DOHH2 (cell line): ENCODE results near the gene GGT6.
"Not testable (repeated sequence)": the region's sequence is repeated elsewhere in the genome, so short reads cannot be mapped to it uniquely, and the experiment has no call there.

Experiments used
- H3F3A ChIP-seq: fragments of 200-600 bp; sonication (generic), shearing (Covaris generic); 2 replicates; pipeline ENCODE4 v1.6.0; 2016; ENCODE audit warnings: antibody characterized with exemption, mild to moderate bottlenecking; ENCODE audit not compliant: control insufficient read depth, insufficient read depth
- H3K27ac ChIP-seq: fragments of 200-600 bp; sonication (generic); 2 replicates; pipeline ENCODE4 v1.5.1; 2014; ENCODE audit warnings: low read depth, mild to moderate bottlenecking, low read length, moderate library complexity
- H3K27me3 ChIP-seq: fragments of 200-600 bp; sonication (generic); 2 replicates; pipeline ENCODE4 v1.6.1; 2014; ENCODE audit warnings: mild to moderate bottlenecking, low read length, mixed read lengths; ENCODE audit not compliant: control insufficient read depth
- H3K36me3 ChIP-seq: fragments of 200-600 bp; sonication (generic); 2 replicates; pipeline ENCODE4 v1.6.1; 2014; ENCODE audit warnings: mild to moderate bottlenecking, low read length, moderate library complexity, mixed read lengths; ENCODE audit not compliant: control insufficient read depth
- H3K4me1 ChIP-seq: fragments of 200-600 bp; sonication (generic); 2 replicates; pipeline ENCODE4 v1.6.1; 2014; ENCODE audit warnings: mild to moderate bottlenecking, low read length, mixed read lengths; ENCODE audit not compliant: control insufficient read depth
- H3K4me2 ChIP-seq: fragments of 200-600 bp; sonication (generic); 2 replicates; pipeline ENCODE4 v1.6.0; 2014; ENCODE audit warnings: mild to moderate bottlenecking, low read length, moderate library complexity
- H3K4me3 ChIP-seq: fragments of 200-600 bp; sonication (generic); 2 replicates; pipeline ENCODE4 v1.5.1; 2014; ENCODE audit warnings: mild to moderate bottlenecking, low read length, mixed read lengths
- H3K79me2 ChIP-seq: fragments of 200-600 bp; sonication (generic); 2 replicates; pipeline ENCODE4 v1.6.1; 2014; ENCODE audit warnings: mild to moderate bottlenecking, low read length, mixed read lengths; ENCODE audit not compliant: control insufficient read depth
- H3K9me2 ChIP-seq: fragments of 200-600 bp; sonication (generic); replicated peaks from 2 replicates; pipeline ENCODE4 v1.6.1; 2014; ENCODE audit warnings: mild to moderate bottlenecking, low read length, mixed read lengths; ENCODE audit not compliant: control insufficient read depth
- H3K9me3 ChIP-seq: fragments of 200-600 bp; sonication (generic); 2 replicates; pipeline ENCODE4 v1.6.1; 2014; ENCODE audit warnings: antibody characterized with exemption, low read length, mixed read lengths; ENCODE audit not compliant: control insufficient read depth, insufficient read depth
- H4K20me1 ChIP-seq: fragments of 200-600 bp; sonication (generic); 2 replicates; pipeline ENCODE4 v1.6.0; 2014; ENCODE audit warnings: low read depth, mild to moderate bottlenecking, antibody characterized with exemption, low read length, moderate library complexity; ENCODE audit not compliant: control insufficient read depth, insufficient read depth
- EZH2phosphoT487 ChIP-seq: fragments of 200-600 bp; sonication (generic); IDR thresholded peaks from 2 replicates; pipeline ENCODE4 v1.6.1; 2017; ENCODE audit warnings: borderline replicate concordance, mild to moderate bottlenecking, antibody characterized with exemption, low read length, moderate library complexity, mixed read lengths
- TF ChIP-seq, protein P1 (sequence below): fragments of 200-600 bp; sonication (generic); IDR thresholded peaks from one replicate; pipeline ENCODE4 v1.5.1; 2014; ENCODE audit warnings: antibody characterized with exemption, mild to moderate bottlenecking, low read depth, low read length; ENCODE audit not compliant: poor library complexity, severe bottlenecking

The GGT6 gene

DNA sequence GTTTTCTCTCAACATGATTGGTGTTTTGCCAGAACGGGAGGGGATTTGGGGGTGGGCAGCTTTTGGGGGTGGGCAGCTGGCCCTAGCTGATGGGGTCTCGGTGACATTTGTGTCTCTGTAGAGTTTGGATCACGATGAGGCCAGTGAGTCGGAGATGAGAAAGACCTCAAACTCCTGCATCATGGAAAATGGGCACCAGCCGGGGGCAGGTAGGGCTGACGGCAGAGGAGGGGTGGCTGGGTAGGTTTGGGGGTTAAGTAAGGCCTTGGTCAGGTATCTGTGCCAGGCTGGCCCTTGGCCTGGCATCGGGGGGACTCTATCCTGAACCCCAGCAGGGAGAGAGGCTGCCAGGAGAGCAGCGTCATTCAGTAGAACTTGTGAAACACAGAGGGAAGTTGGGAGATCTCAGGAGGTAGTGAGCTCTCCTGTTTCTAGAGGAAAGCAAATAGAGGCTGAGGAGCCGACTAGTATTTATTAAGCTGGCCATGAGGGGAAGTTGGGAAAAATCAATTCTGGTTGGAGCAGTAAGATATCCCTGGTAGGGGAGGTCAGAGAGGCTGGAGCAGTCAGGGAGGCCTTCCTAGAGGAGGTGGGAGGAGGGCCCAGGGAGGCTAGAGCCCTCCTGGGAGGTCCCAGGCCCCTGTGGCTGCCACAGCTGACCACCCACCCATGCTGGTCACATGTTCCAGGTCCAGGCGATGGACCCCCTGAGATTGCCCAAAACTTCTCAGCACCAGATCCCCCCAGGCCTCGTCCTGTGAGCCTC lies 32.0 kb upstream of the GGT6 start:
- Histone ChIP-seq H3K9me3 (no peaks in the 10 kb centered on the region), H3K4me2 (no peak overlapping the region), H4K20me1 (no peaks in the 10 kb centered on the region), H3K36me3 (no peaks in the 10 kb centered on the region), H3K79me2 (no peaks in the 10 kb centered on the region), H3K4me3 (no peak overlapping the region), H3K4me1 (0 out of 2 replicates have a peak, but pooled peaks cover 4% of the 10 kb centered on the region), H3K9me2 (no peaks in the 10 kb centered on the region), H3K27ac (no peak overlapping the region), H3F3A (no peaks in the 10 kb centered on the region), H3K27me3 (peaks cover 10% of the 10 kb centered on the region; the same call in 1 of the 2 replicates)
- no peak for TF ChIP-seq EZH2phosphoT487
- TF ChIP-seq, protein P1, sequence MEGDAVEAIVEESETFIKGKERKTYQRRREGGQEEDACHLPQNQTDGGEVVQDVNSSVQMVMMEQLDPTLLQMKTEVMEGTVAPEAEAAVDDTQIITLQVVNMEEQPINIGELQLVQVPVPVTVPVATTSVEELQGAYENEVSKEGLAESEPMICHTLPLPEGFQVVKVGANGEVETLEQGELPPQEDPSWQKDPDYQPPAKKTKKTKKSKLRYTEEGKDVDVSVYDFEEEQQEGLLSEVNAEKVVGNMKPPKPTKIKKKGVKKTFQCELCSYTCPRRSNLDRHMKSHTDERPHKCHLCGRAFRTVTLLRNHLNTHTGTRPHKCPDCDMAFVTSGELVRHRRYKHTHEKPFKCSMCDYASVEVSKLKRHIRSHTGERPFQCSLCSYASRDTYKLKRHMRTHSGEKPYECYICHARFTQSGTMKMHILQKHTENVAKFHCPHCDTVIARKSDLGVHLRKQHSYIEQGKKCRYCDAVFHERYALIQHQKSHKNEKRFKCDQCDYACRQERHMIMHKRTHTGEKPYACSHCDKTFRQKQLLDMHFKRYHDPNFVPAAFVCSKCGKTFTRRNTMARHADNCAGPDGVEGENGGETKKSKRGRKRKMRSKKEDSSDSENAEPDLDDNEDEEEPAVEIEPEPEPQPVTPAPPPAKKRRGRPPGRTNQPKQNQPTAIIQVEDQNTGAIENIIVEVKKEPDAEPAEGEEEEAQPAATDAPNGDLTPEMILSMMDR, result no peak

DNA sequence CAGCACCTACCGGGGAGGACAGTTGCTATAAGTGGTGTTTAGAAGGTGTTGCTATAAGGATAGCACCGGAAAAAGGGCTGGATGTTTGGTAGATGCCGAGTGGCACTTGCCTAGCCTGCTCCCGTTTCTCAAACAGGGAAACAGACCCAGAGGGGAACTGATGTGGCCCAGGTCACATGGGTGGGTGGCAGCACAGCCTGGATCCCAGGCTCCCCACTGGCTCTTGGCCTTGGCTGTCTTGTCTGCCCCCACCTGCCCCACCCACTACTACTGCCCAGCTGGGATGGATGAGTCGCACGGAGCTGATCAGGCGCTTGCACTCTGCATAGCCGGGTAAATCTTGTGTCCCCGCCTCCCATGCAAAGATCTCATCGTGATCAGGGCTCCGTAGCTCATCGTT lies 31.2 kb upstream of the GGT6 start:
- Histone ChIP-seq H3K4me2 (no peak overlapping the region), H3K27ac (no peak overlapping the region)
- TF ChIP-seq EZH2phosphoT487, result no peak
- TF ChIP-seq, protein P1, result no peak

DNA sequence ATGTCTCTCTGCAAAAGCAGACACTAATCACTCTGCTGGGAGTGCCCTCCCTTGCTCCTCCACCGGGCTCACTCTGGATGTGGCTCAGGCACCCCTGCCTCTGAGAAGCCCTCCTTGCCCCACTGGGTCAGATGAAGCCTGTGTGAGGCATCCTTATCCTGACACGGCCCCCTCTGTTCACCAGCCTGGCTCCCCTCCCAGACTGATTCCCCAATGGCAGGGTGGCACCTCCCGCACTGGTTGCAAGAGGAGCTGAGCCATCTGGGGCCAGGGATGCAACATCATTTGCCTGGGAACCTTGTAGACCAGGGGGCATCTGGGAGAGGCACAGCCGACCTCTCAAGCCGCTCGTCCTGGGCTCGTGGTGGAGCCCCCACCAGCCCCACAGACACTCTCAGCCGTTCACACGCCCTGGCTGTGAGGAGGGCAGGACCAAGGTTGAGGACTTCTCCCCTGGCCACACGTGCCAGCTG lies 30.6 kb upstream of the GGT6 start:
- H3K27me3 ChIP-seq, result peaks cover 15% of the 10 kb centered on the region; the same call in 1 of the 2 replicates
- H3K9me3 ChIP-seq, result no peaks in the 10 kb centered on the region
- H3K4me3 ChIP-seq, result no peak overlapping the region
- no peaks in the 10 kb centered on the region for H3K36me3 ChIP-seq
- TF ChIP-seq, protein P1, result no peak
- no peak for TF ChIP-seq EZH2phosphoT487
- no peaks in the 10 kb centered on the region for H3F3A ChIP-seq
- no peaks in the 10 kb centered on the region for H3K9me2 ChIP-seq
- H3K4me1 ChIP-seq, result 0 out of 2 replicates have a peak, but pooled peaks cover 4% of the 10 kb centered on the region
- H3K79me2 ChIP-seq, result no peaks in the 10 kb centered on the region
- no peak overlapping the region for H3K27ac ChIP-seq
- H3K4me2 ChIP-seq, result no peak overlapping the region
- no peaks in the 10 kb centered on the region for H4K20me1 ChIP-seq

More for the DNA sequence above, 31.2 kb upstream of the GGT6 start:
- no peaks in the 10 kb centered on the region for H3K36me3 ChIP-seq
- H3K4me3 ChIP-seq, result no peak overlapping the region
- no peaks in the 10 kb centered on the region for H3K9me3 ChIP-seq
- H3K9me2 ChIP-seq, result no peaks in the 10 kb centered on the region
- H3K27me3 ChIP-seq, result peaks cover 12% of the 10 kb centered on the region; the same call in 1 of the 2 replicates
- H3F3A ChIP-seq, result no peaks in the 10 kb centered on the region
- H3K4me1 ChIP-seq, result 0 out of 2 replicates have a peak, but pooled peaks cover 4% of the 10 kb centered on the region
- H4K20me1 ChIP-seq, result no peaks in the 10 kb centered on the region
- no peaks in the 10 kb centered on the region for H3K79me2 ChIP-seq

DNA sequence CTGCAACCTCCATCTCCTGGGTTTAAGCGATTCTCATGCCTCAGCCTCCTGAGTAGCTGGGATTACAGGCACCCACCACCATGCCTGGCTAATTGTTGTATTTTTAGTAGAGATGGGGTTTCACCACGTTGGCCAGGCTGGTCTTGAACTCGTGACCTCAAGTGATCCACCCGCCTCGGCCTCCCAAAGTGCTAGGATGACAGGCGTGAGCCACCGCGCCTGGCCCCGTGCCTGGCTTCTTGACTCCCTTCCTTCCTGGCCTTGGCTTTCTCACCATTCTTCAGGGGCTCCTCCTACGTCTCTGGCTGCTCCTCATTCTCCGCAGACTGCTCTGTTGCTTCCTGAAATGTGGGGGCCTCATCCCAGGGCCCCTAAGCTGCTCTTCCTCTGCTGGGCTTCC lies 29.7 kb upstream of the GGT6 start:
- not testable (repeated sequence) for H3K27ac ChIP-seq, H3K4me1 ChIP-seq, H3K9me2 ChIP-seq, H3K9me3 ChIP-seq, H3K4me2 ChIP-seq, H3K4me3 ChIP-seq, H3K36me3 ChIP-seq, H3F3A ChIP-seq, H4K20me1 ChIP-seq, H3K79me2 ChIP-seq
- H3K27me3 ChIP-seq, result peaks cover 23% of the 10 kb centered on the region
